ENCODE results near the gene RPS25.
"Not testable (repeated sequence)": the region's sequence is repeated elsewhere in the genome, so short reads cannot be mapped to it uniquely, and the experiment has no call there.

Gene RPS25

DNA sequence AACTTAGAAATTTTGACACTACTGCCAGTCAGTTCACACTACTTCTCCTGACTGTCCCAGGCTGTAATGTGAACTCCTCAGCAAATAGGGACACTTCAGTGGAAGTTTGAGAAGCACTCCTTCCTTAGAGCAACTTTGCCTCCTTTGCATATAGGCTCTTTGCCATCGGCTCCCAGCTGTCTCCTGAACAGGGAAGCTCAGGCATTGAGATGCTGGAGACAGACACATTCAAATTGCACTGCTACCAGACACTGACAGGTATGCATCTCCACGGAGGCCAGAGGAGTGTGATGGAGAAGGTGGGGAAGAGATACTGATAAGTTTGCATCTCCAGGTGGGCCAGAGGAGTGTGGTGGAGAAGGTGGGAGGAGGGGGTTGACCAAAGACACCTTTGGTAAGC is 1.9 kb upstream of the RPS25 start:
- DNase-seq (ENCODE audit: low read depth) = no peak
- TF ChIP-seq, protein P1, sequence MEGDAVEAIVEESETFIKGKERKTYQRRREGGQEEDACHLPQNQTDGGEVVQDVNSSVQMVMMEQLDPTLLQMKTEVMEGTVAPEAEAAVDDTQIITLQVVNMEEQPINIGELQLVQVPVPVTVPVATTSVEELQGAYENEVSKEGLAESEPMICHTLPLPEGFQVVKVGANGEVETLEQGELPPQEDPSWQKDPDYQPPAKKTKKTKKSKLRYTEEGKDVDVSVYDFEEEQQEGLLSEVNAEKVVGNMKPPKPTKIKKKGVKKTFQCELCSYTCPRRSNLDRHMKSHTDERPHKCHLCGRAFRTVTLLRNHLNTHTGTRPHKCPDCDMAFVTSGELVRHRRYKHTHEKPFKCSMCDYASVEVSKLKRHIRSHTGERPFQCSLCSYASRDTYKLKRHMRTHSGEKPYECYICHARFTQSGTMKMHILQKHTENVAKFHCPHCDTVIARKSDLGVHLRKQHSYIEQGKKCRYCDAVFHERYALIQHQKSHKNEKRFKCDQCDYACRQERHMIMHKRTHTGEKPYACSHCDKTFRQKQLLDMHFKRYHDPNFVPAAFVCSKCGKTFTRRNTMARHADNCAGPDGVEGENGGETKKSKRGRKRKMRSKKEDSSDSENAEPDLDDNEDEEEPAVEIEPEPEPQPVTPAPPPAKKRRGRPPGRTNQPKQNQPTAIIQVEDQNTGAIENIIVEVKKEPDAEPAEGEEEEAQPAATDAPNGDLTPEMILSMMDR (IDR thresholded peaks at IDR 0.05; ENCODE audit: control insufficient read depth, insufficient read depth, low read depth, low read length, missing control alignments) = no peak
- H3K4me3 ChIP-seq (ENCODE audit: control insufficient read depth, low read depth, low read length) = peak overlapping the region; percentile 98

DNA sequence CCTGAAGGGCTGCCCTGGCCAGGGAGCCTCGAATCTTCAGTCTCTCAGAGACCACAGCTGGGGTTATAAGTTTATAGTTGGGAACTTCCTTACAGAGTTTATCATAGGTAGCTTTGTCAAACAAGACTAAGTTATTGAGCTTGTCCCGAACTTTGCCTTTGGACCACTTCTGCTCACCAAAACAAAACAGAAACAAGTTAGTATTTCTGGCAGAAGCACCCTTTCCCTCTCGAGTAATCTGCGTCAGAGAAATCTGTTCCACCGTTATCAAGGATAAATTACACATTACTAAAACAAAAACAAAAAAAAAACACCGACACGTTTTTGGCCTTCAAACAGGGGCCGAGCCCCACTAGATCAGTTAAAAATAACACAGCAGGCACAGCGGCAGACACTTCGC is 766 bp downstream of the RPS25 start:
- peak overlapping the region; percentile 98 for H3K4me3 ChIP-seq (ENCODE audit: control insufficient read depth, low read depth, low read length)
- DNase-seq (ENCODE audit: low read depth) = not testable (repeated sequence)

DNA sequence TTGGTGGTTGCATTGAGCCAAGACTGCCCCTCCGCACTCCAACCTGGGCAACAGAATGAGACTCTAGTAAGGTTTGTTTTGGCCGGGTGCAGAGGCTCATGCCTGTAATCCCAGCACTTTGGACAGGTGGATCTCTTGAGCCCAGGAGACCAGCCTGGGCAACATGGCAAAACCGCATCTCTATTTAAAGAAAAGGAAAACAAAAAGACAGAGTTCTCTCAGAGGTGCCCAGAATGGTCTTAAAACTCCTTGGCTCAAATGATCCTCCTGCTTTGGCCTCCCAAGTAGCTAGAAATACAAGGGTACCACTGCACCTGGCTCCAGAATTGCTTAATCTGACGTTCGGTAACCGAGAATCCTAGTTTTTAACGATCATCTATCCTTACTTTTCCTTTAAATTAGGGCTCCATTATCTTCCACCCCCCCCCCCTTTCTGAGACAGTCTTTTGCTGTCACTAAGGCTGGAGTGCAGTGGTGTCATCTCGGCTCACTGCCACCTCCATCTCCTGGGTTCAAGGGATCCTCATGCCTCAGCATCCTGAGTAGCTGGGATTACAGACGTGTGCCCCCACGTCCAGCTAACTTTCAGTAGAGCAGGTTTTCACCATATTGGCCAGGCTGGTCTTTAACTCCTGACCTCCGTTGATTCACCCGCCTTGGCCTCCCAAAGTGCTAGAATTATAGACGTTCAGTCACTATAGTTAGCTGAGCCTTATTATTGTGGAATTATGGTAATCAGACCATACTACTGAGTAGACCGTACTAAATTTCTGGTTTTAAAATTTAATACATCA is 1.7 kb downstream of the RPS25 start:
- H3K4me3 ChIP-seq (ENCODE audit: control insufficient read depth, low read depth, low read length) = no peak overlapping the region; the same call in none of the 2 replicates
- no peak for DNase-seq (ENCODE audit: low read depth)
- TF ChIP-seq, protein P1 (IDR thresholded peaks at IDR 0.05; ENCODE audit: control insufficient read depth, insufficient read depth, low read depth, low read length, missing control alignments) = no peak

DNA sequence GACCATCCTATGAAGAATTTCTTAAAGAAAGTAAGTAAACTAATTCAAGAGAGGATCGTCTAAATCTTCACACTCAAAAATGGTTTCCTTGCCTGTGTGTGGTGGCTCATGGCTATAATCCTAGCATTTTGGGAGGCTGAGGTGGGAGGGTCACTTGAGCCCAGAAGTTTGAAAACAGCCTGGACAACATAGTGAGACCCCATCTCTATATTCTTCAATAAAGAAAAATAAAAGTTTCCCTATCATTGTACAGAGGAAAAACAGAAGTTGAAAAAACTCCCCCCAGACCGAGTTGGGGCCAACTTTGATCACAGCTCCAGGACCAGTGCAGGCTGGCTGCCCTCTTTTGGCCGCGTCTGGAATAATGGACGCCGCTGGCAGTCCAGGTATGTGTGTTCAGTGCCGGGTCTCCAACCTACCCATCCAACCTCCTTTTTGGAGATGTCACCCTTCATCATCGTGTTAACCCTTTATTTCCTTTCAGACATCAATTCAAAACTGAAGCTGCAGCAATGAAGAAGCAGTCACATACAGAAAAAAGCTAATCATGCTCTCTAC is 3.0 kb downstream of the RPS25 start:
- H3K4me3 ChIP-seq (ENCODE audit: control insufficient read depth, low read depth, low read length) = no peak overlapping the region
- TF ChIP-seq, protein P1 (IDR thresholded peaks at IDR 0.05; ENCODE audit: control insufficient read depth, insufficient read depth, low read depth, low read length, missing control alignments) = no peak
- no peak for DNase-seq (ENCODE audit: low read depth)

DNA sequence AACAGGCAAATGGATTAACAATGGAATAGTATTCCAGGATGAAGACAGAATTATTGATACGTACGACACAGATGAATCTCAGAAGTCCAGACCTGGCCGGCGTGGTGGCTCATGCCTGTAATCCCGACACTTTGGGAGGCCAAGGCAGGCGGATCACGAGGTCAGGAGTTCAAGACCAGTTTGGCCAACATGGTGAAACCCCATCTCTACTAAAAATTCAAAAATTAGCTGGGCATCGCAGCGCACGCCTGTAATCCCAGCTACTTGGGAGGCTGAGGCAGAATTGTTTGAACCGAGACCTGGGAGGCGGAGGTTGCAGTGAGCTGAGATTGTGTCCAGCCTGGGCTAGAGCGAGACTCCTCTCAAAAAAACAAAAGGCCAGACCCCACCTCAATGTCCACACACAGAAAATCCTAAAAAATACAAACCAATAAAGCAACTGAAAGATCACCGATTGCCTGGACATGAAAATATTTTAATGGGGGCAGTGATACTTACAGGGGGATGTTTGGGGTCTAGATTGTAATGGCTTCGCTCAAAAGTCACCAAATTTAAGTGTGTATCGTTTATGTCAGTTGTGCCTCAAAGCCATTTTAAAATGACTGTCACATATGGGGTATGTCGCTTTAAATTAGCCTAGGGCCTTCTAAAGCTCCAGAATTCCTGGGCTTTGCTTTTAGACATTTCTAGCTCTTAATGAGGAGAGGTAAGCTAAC is 3.8 kb downstream of the RPS25 start:
- TF ChIP-seq, protein P1 (IDR thresholded peaks at IDR 0.05; ENCODE audit: control insufficient read depth, insufficient read depth, low read depth, low read length, missing control alignments) = no peak
- no peak for DNase-seq (ENCODE audit: low read depth)
- no peak overlapping the region for H3K4me3 ChIP-seq (ENCODE audit: control insufficient read depth, low read depth, low read length)

DNA sequence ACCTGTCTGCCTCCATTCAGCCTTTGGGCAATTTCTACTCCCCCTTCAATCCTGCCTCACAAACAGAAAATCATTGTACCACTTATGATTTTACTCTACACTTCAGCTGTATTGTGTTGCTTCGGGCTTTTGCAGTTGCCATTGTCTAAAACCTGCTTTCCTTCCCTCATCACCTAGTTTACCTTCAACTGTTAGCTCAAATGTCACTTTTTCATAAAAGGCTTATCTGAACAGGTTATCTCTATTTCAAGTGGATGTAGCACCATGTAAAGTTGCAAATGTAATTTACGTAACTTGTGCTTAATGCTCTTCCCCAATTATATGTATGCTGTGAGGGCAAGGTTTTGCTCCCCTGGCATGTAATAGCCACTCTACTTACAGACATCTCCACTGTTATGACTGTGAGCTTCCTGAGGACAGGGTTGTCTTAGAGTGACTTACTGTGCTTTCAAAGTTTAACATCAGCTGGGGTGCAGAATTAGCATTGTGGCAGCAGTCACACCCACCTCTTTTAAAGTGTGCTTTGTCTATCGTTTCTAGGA is 5.4 kb downstream of the RPS25 start:
- H3K4me3 ChIP-seq (ENCODE audit: control insufficient read depth, low read depth, low read length) = no peak overlapping the region
- DNase-seq (ENCODE audit: low read depth) = no peak
- TF ChIP-seq, protein P1 (IDR thresholded peaks at IDR 0.05; ENCODE audit: control insufficient read depth, insufficient read depth, low read depth, low read length, missing control alignments) = no peak
